Measurements from ENCODE around the gene OR4C11.

The OR4C11 gene

DNA sequence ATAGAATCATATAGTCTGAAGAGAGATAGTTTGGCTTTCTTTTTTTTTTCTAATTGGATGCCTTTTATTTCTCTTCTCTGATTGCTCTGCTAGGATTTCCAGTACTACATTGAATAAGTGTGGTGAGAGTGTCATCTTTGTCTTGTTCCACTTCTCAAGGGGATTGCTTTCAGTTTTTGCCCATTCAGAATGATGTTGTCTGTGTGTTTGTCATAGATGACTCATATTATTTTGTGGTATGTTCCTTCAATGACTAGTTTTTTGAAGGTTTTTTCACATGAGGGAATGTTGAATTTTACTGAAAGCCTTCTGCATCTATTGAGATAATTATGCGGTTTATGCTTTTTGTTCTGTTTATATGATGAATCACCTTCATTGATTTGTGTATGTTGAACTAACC, 17.1 kb upstream of the OR4C11 start:
- H3K36me3 ChIP-seq, result no peaks in the 10 kb centered on the region
- TF ChIP-seq, protein P1, sequence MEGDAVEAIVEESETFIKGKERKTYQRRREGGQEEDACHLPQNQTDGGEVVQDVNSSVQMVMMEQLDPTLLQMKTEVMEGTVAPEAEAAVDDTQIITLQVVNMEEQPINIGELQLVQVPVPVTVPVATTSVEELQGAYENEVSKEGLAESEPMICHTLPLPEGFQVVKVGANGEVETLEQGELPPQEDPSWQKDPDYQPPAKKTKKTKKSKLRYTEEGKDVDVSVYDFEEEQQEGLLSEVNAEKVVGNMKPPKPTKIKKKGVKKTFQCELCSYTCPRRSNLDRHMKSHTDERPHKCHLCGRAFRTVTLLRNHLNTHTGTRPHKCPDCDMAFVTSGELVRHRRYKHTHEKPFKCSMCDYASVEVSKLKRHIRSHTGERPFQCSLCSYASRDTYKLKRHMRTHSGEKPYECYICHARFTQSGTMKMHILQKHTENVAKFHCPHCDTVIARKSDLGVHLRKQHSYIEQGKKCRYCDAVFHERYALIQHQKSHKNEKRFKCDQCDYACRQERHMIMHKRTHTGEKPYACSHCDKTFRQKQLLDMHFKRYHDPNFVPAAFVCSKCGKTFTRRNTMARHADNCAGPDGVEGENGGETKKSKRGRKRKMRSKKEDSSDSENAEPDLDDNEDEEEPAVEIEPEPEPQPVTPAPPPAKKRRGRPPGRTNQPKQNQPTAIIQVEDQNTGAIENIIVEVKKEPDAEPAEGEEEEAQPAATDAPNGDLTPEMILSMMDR (IDR thresholded peaks at IDR 0.05), result no peak

DNA sequence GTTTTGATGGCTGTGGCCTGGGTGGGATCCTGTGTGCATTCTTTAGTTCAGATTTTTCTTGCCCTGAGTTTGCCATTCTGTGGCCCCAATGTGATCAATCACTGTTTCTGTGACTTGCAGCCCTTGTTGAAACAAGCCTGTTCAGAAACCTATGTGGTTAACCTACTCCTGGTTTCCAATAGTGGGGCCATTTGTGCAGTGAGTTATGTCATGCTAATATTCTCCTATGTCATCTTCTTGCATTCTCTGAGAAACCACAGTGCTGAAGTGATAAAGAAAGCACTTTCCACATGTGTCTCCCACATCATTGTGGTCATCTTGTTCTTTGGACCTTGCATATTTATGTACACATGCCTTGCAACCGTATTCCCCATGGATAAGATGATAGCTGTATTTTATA, 34.9 kb downstream of the OR4C11 start:
- H3K4me3 ChIP-seq (ENCODE audit: low read depth in 1 of 2, low read length in 1 of 2), result no peak overlapping the region
- no peaks in the 10 kb centered on the region for H3K27me3 ChIP-seq
- H3K27ac ChIP-seq, result no peak overlapping the region
- no peaks in the 10 kb centered on the region for H3K9me3 ChIP-seq
- TF ChIP-seq, protein P1 (IDR thresholded peaks at IDR 0.05), result no peak
- no peaks in the 10 kb centered on the region for H3K4me1 ChIP-seq (ENCODE audit: control insufficient read depth in 1 of 2, insufficient read depth in 1 of 2, low read depth in 1 of 2, low read length in 1 of 2)
- H3K36me3 ChIP-seq, result no peaks in the 10 kb centered on the region

More for the DNA sequence above, 17.1 kb upstream of the OR4C11 start:
- Histone ChIP-seq H3K27me3 (no peaks in the 10 kb centered on the region), H3K4me3 (ENCODE audit: low read depth in 1 of 2, low read length in 1 of 2) (no peak overlapping the region), H3K9me3 (no peaks in the 10 kb centered on the region), H3K4me1 (ENCODE audit: control insufficient read depth in 1 of 2, insufficient read depth in 1 of 2, low read depth in 1 of 2, low read length in 1 of 2) (no peaks in the 10 kb centered on the region), H3K27ac (no peak overlapping the region)

DNA sequence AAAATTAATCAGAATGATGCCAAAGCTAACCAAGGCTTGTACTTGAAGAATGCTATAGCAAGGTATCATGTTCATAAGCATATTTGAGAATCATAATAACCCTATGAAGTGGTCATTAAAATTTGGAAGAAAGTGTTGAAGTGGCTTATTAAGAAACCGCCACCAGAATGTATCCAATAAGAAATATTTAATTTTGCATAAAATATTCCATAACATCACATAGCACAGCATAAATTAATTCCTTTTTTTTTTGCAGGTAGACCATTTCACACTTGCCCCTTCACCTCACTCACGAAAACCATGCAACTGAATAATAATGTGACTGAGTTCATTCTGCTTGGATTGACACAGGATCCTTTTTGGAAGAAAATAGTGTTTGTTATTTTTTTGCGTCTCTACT, 35.6 kb downstream of the OR4C11 start, which contains the start of gene OR4C16:
Gene OR4C16, plus strand, starts transcription at position 301 of the 400 bp plus-strand sequence. Its CDS starts 0 bp downstream, at position 301.
- H3K4me1 ChIP-seq (ENCODE audit: control insufficient read depth in 1 of 2, insufficient read depth in 1 of 2, low read depth in 1 of 2, low read length in 1 of 2), result no peaks in the 10 kb centered on the region
- no peaks in the 10 kb centered on the region for H3K27me3 ChIP-seq
- no peaks in the 10 kb centered on the region for H3K36me3 ChIP-seq
- H3K27ac ChIP-seq, result no peak within 1 kb of the TSS
- TF ChIP-seq, protein P1 (IDR thresholded peaks at IDR 0.05), result no peak
- no peaks in the 10 kb centered on the region for H3K9me3 ChIP-seq
- no peak within 1 kb of the TSS for H3K4me3 ChIP-seq (ENCODE audit: low read depth in 1 of 2, low read length in 1 of 2)

DNA sequence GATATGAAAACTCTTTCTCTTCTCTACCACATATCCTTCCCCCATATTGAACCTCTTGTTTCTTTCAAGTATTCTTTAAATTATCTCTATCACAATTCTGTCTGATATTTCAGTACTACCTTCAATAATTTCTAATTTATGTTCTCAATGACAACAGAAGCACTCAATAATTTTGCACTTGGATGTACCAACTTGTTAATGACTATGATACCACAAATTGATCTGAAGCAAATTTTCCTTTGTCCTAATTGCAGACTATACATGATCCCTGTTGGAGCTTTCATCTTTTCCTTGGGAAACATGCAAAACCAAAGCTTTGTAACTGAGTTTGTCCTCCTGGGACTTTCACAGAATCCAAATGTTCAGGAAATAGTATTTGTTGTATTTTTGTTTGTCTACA, 53.3 kb downstream of the OR4C11 start, which contains the start of gene OR4C15:
Gene OR4C15, plus strand, starts transcription at position 301 of the 400 bp plus-strand sequence. Its CDS starts 0 bp downstream, at position 301.
- no peak within 1 kb of the TSS for H3K27ac ChIP-seq
- no peaks in the 10 kb centered on the region for H3K36me3 ChIP-seq
- no peaks in the 10 kb centered on the region for H3K4me1 ChIP-seq (ENCODE audit: control insufficient read depth in 1 of 2, insufficient read depth in 1 of 2, low read depth in 1 of 2, low read length in 1 of 2)
- TF ChIP-seq, protein P1 (IDR thresholded peaks at IDR 0.05), result no peak
- no peak within 1 kb of the TSS for H3K4me3 ChIP-seq (ENCODE audit: low read depth in 1 of 2, low read length in 1 of 2)
- H3K27me3 ChIP-seq, result no peaks in the 10 kb centered on the region
- no peaks in the 10 kb centered on the region for H3K9me3 ChIP-seq
